ENCODE results near the gene HDAC9. TPM values are rescaled to one million over a fixed set of nuclear protein-coding genes. Genes with fewer than 3 reads are reported as not detected.

The HDAC9 gene
- total and polyA plus RNA-seq, 11 donors: 4.8 to 62.9 (median 30.6) TPM

- no peaks in the 10 kb centered on the region for H3K27me3 ChIP-seq
- H3K27ac ChIP-seq: no peak overlapping the region
- intact Hi-C loops (cut with DNase I): no loop called here
- DNase-seq (no peak), ATAC-seq (no peak)
- no peak for TF ChIP-seq CTCF (IDR thresholded peaks at IDR 0.05)
- no peak for TF ChIP-seq POLR2A (IDR thresholded peaks at IDR 0.05)
- H3K4me3 ChIP-seq: no peak overlapping the region
- H3K36me3 ChIP-seq: no peaks in the 10 kb centered on the region
- 86 to 91% (median 89%) methylated on average over 3 of the region's 3 CpGs for WGBS, 4 donors
- H3K4me1 ChIP-seq: peaks cover 0 to 24% (median 11%) of the 10 kb centered on the region in 12 donors
- no peaks in the 10 kb centered on the region for H3K9me3 ChIP-seq
Measured at GRCh38 chr7:18894155-18894554, 398.6 kb downstream of the HDAC9 start.

- no peak overlapping the region for H3K4me3 ChIP-seq
- H3K4me1 ChIP-seq: peaks cover 0 to 12% (median 8%) of the 10 kb centered on the region in 12 donors
- no peak for TF ChIP-seq POLR2A (IDR thresholded peaks at IDR 0.05)
- TF ChIP-seq CTCF (IDR thresholded peaks at IDR 0.05): no peak
- intact Hi-C loops (cut with DNase I): no loop called here
- 70 to 81% (median 80%) methylated on average over 3 of the region's 3 CpGs for WGBS, 4 donors
- H3K27me3 ChIP-seq: no peaks in the 10 kb centered on the region
- no peaks in the 10 kb centered on the region for H3K9me3 ChIP-seq
- DNase-seq (no peak), ATAC-seq (no peak)
- H3K36me3 ChIP-seq: no peaks in the 10 kb centered on the region
- H3K27ac ChIP-seq: no peak overlapping the region
Measured at GRCh38 chr7:18895456-18895855, 399.9 kb downstream of the HDAC9 start.

- no peak overlapping the region for H3K4me3 ChIP-seq
- H3K36me3 ChIP-seq: no peaks in the 10 kb centered on the region
- no peak overlapping the region for H3K27ac ChIP-seq
- ATAC-seq (no peak), DNase-seq (no peak)
- intact Hi-C loops (cut with DNase I): no loop called here
- WGBS, 4 donors: 83 to 94% (median 88%) methylated on average over 2 of the region's 2 CpGs
- TF ChIP-seq CTCF (IDR thresholded peaks at IDR 0.05) (no peak), POLR2A (IDR thresholded peaks at IDR 0.05) (no peak)
- H3K4me1 ChIP-seq: peaks cover 0 to 2% (median 0%) of the 10 kb centered on the region in 12 donors
- H3K9me3 ChIP-seq: no peaks in the 10 kb centered on the region
- H3K27me3 ChIP-seq: no peaks in the 10 kb centered on the region
Measured at GRCh38 chr7:18896343-18896975, 400.9 kb downstream of the HDAC9 start.

- H3K4me1 ChIP-seq: no peaks in the 10 kb centered on the region
Measured at GRCh38 chr7:18900236-18900635, 404.7 kb downstream of the HDAC9 start.

More at GRCh38 chr7:18900236-18900635, 404.7 kb downstream of the HDAC9 start:
- no peaks in the 10 kb centered on the region for H3K27me3 ChIP-seq
- no peaks in the 10 kb centered on the region for H3K36me3 ChIP-seq
- no peak for DNase-seq
- intact Hi-C loops (cut with DNase I): loop anchor here in 1 of 10 donors (5.0 kb wide), 1 partner anchor 48 kb away; no protein-coding TSS in a partner anchor
- TF ChIP-seq CTCF (IDR thresholded peaks at IDR 0.05) (no peak), POLR2A (IDR thresholded peaks at IDR 0.05) (no peak)
- no peak for ATAC-seq
- no peaks in the 10 kb centered on the region for H3K9me3 ChIP-seq
- H3K27ac ChIP-seq: no peak overlapping the region
- 86 to 91% (median 87%) methylated on average over 3 of the region's 3 CpGs for WGBS, 4 donors
- H3K4me3 ChIP-seq: no peak overlapping the region
